Measurements from ENCODE around the gene ZNF662.

DNA sequence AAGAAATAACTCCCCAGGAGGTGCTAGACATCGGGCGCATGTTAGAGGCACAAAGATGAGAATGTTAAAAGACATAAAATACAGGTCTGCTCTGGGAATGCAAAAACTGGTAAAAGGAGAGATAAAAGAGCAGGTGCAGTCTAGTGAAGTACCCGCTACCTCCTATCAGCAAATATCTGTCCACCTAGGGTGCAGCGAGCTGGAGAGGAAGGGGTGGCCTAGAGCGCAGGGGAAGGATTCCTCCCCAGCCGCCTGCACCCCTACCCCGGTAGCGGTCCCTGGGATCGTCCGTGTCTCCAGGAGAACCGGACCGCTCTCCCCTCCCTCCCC is 237 bp upstream of the ZNF662 start:
- TF ChIP-seq, protein P1, sequence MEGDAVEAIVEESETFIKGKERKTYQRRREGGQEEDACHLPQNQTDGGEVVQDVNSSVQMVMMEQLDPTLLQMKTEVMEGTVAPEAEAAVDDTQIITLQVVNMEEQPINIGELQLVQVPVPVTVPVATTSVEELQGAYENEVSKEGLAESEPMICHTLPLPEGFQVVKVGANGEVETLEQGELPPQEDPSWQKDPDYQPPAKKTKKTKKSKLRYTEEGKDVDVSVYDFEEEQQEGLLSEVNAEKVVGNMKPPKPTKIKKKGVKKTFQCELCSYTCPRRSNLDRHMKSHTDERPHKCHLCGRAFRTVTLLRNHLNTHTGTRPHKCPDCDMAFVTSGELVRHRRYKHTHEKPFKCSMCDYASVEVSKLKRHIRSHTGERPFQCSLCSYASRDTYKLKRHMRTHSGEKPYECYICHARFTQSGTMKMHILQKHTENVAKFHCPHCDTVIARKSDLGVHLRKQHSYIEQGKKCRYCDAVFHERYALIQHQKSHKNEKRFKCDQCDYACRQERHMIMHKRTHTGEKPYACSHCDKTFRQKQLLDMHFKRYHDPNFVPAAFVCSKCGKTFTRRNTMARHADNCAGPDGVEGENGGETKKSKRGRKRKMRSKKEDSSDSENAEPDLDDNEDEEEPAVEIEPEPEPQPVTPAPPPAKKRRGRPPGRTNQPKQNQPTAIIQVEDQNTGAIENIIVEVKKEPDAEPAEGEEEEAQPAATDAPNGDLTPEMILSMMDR (IDR thresholded peaks at IDR 0.05), result no peak
- TF ChIP-seq POLR2A (IDR thresholded peaks at IDR 0.05), result no peak
